ENCODE data around the gene PCNX1.

Gene PCNX1

GRCh38 chr14:70889555-70889954, 17.7 kb upstream of the PCNX1 start:
- DNase-seq: no peak

GRCh38 chr14:70890826-70891659, 16.2 kb upstream of the PCNX1 start:
- no peak for DNase-seq

GRCh38 chr14:70891737-70892136, 15.5 kb upstream of the PCNX1 start:
- DNase-seq: no peak

- DNase-seq: no peak
Observed at GRCh38 chr14:70893062-70893845, 14.0 kb upstream of the PCNX1 start.

- no peak for DNase-seq
Observed at GRCh38 chr14:70893858-70894291, 13.4 kb upstream of the PCNX1 start.

- DNase-seq: no peak
Observed at GRCh38 chr14:70894868-70895267, 12.4 kb upstream of the PCNX1 start.

GRCh38 chr14:70896317-70896716, 10.9 kb upstream of the PCNX1 start:
- DNase-seq: no peak

GRCh38 chr14:70896981-70897380, 10.3 kb upstream of the PCNX1 start:
- no peak for DNase-seq

GRCh38 chr14:70897464-70897863, 9.8 kb upstream of the PCNX1 start:
- DNase-seq: no peak

- no peak for DNase-seq
Observed at GRCh38 chr14:70898111-70898745, 9.0 kb upstream of the PCNX1 start.

GRCh38 chr14:70901269-70901668, 6.0 kb upstream of the PCNX1 start:
- no peak for DNase-seq

GRCh38 chr14:70902184-70902583, 5.1 kb upstream of the PCNX1 start:
- peak; percentile 73 for DNase-seq

- DNase-seq: no peak
Observed at GRCh38 chr14:70904373-70904772, 2.9 kb upstream of the PCNX1 start.

- no peak for DNase-seq
Observed at GRCh38 chr14:70905301-70905700, 2.0 kb upstream of the PCNX1 start.

- DNase-seq: no peak
Observed at GRCh38 chr14:70906793-70907175, 475 bp upstream of the PCNX1 start.

GRCh38 chr14:70907996-70908934, 1.0 kb downstream of the PCNX1 start:
- DNase-seq: peak; percentile 59

GRCh38 chr14:70908935-70909641, 1.8 kb downstream of the PCNX1 start:
- DNase-seq: no peak

- DNase-seq: no peak
Observed at GRCh38 chr14:70909733-70910614, 2.7 kb downstream of the PCNX1 start.

- DNase-seq: no peak
Observed at GRCh38 chr14:70915415-70915814, 8.2 kb downstream of the PCNX1 start.

GRCh38 chr14:70916300-70916699, 9.0 kb downstream of the PCNX1 start:
- DNase-seq: no peak

- DNase-seq: no peak
Observed at GRCh38 chr14:70916799-70917198, 9.5 kb downstream of the PCNX1 start.

Data from activated CD4-positive, alpha-beta T cell treated with anti-CD3 and anti-CD28 coated beads, Interleukin-2, amount 50 U/mL, for 16 hours (primary cell).